Heart left ventricle (tissue), 13 donors: Measurements from ENCODE around the gene SLC25A33.

ENCODE experiments used
- CTCF ChIP-seq, 12 donors: fragments of 200-600 bp; sonication (generic) in 4 of 12; IDR thresholded peaks; one replicate each; pipeline versions ENCODE4 v1.5.0 to v1.8.0; 2018 to 2022; ENCODE audit warnings: antibody characterized with exemption in 12 of 12, mild to moderate bottlenecking in 5 of 12
- POLR2A ChIP-seq, 2 donors: fragments of 450-650 bp; IDR thresholded peaks; one replicate each; pipeline ENCODE4 v1.6.1; 2017; ENCODE audit warnings: antibody characterized with exemption in 2 of 2, mild to moderate bottlenecking in 2 of 2, moderate library complexity in 2 of 2
- donor health status: ischemic (EF 13 %, LVEDD 7.1; RV severe dilation, severe dysfunction).
- donor health status: DM: no; HTN: yes; CAD: no.
- donor health status: DM: no; HTN: no; CAD: no.
- donor health status: ischemic (EF 25% LVEDD 6.9; RV normal size, moderate dysfunction).
- donor health status: ischemic (EF 25% LVEDD 5.7; RV mildly dilated, moderate dysfunction).
- donor health status: ischemic (EF 35%, LVEDD 5.7; RV mildly dilated, moderate dysfunction).
- donor health status: nonischemic (EF 11% LVEDD 7.7; RV severe dilation, severe dysfunction).
- donor health status: DM: yes; HTN: yes; CAD: no.
- donor health status: PGD.
- donor health status: ischemic (EF 29% LVEDD 5.4; RV normal size, mild dysfunction).
- donor health status: nonischemic (EF 23%, LVEDD 6.1; RV moderate dilation, normal function).

GRCh38 chr1:9609998-9610397 is 70.7 kb downstream of the SLC25A33 start:
- TF ChIP-seq CTCF (IDR thresholded peaks at IDR 0.05) (no peak), POLR2A (IDR thresholded peaks at IDR 0.05) (no peak)
